IMR-90 (cell line): ENCODE measurements around the gene PLXNA1.

Experiments
- BHLHE40 ChIP-seq: fragments of 150-350 bp; IDR thresholded peaks from 2 replicates; pipeline ENCODE4 v1.6.1; 2016; ENCODE audit warnings: mild to moderate bottlenecking, low read depth, low read length
- CEBPB ChIP-seq: IDR thresholded peaks from 2 replicates; pipeline ENCODE4 v1.6.1; 2012; ENCODE audit warnings: low read depth, low read length, improper control_type of control experiment
- CHD1 ChIP-seq: IDR thresholded peaks from 2 replicates; pipeline ENCODE4 v1.6.1; 2012; ENCODE audit warnings: low read depth, low read length, improper control_type of control experiment
- FOS ChIP-seq: fragments of 150-350 bp; IDR thresholded peaks from 2 replicates; pipeline ENCODE4 v1.6.1; 2016; ENCODE audit warnings: low read depth, low read length
- MAFK ChIP-seq: IDR thresholded peaks from 2 replicates; pipeline ENCODE4 v1.6.1; 2012; ENCODE audit warnings: low read depth, low read length, improper control_type of control experiment
- MAZ ChIP-seq: IDR thresholded peaks from 2 replicates; pipeline ENCODE4 v1.6.1; 2012; ENCODE audit warnings: low read depth, mild to moderate bottlenecking, low read length, improper control_type of control experiment, moderate library complexity, borderline replicate concordance
- MXI1 ChIP-seq: IDR thresholded peaks from 2 replicates; pipeline ENCODE4 v1.6.1; 2012; ENCODE audit warnings: low read depth, mild to moderate bottlenecking, low read length, moderate library complexity, borderline replicate concordance
- NFE2L2 ChIP-seq: fragments of 150-350 bp; IDR thresholded peaks from 2 replicates; pipeline ENCODE4 v1.6.1; 2016; ENCODE audit warnings: low read depth, mild to moderate bottlenecking, low read length
- POLR2A ChIP-seq: IDR thresholded peaks from 2 replicates; pipeline ENCODE4 v1.6.1; 2012; ENCODE audit warnings: mild to moderate bottlenecking, low read depth, low read length
- RAD21 ChIP-seq: IDR thresholded peaks from 2 replicates; pipeline ENCODE4 v1.6.1; 2012; ENCODE audit warnings: low read length, improper control_type of control experiment
- RFX5 ChIP-seq: IDR thresholded peaks from 2 replicates; pipeline ENCODE4 v1.8.0; 2012; ENCODE audit warnings: low read depth, mild to moderate bottlenecking, low read length, moderate library complexity
- SMC3 ChIP-seq: fragments of 150-350 bp; IDR thresholded peaks from 2 replicates; pipeline ENCODE4 v1.6.1; 2016; ENCODE audit warnings: low read depth, mild to moderate bottlenecking, antibody characterized with exemption, low read length, moderate library complexity
- TF ChIP-seq, protein P1 (sequence below): conservative IDR thresholded peaks from 2 replicates; pipeline ENCODE4 v1.5.1; 2012; ENCODE audit warnings: mild to moderate bottlenecking, low read depth, low read length, improper control_type of control experiment
- TF ChIP-seq, protein P2 (sequence below): fragments of 150-350 bp; IDR thresholded peaks from 2 replicates; pipeline ENCODE4 v1.6.1; 2017; ENCODE audit warnings: mild to moderate bottlenecking, antibody characterized with exemption, low read length, low read depth

DNA sequence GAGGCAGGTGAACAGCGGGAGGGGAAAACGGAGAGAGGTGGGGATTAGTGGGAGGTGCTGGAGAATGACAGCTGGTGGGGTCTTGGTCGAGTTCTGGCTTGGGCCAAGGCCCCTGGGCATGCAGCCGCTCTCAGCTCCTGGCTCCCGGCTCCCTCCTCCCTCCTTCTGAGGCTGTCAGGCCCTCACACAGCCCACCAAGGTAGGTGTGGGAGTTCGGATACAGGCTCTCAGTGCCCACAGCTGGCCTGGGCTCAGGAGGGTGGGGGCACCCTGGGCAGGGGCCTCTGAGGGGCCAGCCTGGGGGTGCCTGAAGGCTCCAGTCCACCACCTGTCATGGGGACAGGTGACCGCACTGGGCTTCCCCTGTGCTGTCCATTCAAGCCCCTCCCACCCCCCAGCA, 39.9 kb downstream of the PLXNA1 start:
- TF ChIP-seq RAD21, result no peak
- TF ChIP-seq, protein P1, sequence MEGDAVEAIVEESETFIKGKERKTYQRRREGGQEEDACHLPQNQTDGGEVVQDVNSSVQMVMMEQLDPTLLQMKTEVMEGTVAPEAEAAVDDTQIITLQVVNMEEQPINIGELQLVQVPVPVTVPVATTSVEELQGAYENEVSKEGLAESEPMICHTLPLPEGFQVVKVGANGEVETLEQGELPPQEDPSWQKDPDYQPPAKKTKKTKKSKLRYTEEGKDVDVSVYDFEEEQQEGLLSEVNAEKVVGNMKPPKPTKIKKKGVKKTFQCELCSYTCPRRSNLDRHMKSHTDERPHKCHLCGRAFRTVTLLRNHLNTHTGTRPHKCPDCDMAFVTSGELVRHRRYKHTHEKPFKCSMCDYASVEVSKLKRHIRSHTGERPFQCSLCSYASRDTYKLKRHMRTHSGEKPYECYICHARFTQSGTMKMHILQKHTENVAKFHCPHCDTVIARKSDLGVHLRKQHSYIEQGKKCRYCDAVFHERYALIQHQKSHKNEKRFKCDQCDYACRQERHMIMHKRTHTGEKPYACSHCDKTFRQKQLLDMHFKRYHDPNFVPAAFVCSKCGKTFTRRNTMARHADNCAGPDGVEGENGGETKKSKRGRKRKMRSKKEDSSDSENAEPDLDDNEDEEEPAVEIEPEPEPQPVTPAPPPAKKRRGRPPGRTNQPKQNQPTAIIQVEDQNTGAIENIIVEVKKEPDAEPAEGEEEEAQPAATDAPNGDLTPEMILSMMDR, result no peak
- TF ChIP-seq POLR2A, result no peak
- TF ChIP-seq MAFK, result no peak
- no peak for TF ChIP-seq MXI1
- TF ChIP-seq CHD1, result no peak
- TF ChIP-seq SMC3, result no peak
- TF ChIP-seq, protein P2, sequence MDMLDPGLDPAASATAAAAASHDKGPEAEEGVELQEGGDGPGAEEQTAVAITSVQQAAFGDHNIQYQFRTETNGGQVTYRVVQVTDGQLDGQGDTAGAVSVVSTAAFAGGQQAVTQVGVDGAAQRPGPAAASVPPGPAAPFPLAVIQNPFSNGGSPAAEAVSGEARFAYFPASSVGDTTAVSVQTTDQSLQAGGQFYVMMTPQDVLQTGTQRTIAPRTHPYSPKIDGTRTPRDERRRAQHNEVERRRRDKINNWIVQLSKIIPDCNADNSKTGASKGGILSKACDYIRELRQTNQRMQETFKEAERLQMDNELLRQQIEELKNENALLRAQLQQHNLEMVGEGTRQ, result no peak
- no peak for TF ChIP-seq MAZ
- TF ChIP-seq RFX5, result no peak
- no peak for TF ChIP-seq BHLHE40
- TF ChIP-seq NFE2L2, result no peak
- no peak for TF ChIP-seq FOS
- TF ChIP-seq CEBPB, result no peak
